A549 (cell line): Measurements from ENCODE around the gene NANS. TPM values are rescaled to one million over a fixed set of nuclear protein-coding genes. Genes with fewer than 3 reads are reported as not detected.

Experiments used
- ATAC-seq, 2 experiments: fragments of 200-7000 bp in 1 of 2; fragments of >200 bp in 1 of 2; cut with Nextera tagmentation in 1 of 2; cut with Tn5 transposase in 1 of 2; 3 replicates each; pipeline versions ENCODE4 v1.8.0 to v1.9.1; 2018 to 2020; ENCODE audit warnings: mild to moderate bottlenecking in 1 of 2, moderate library complexity in 1 of 2
- CTCF ChIA-PET: fragments of 300-600 bp; sonication (Branson Sonifier 250); formaldehyde crosslinking; extraction: SDS; loops from one replicate; lab custom pipeline; 2021; ENCODE audit warnings: antibody characterized with exemption, inconsistent platforms; lab: Yijun Ruan, JAX
- POLR2A ChIA-PET: fragments of 350-600 bp; formaldehyde crosslinking; extraction: SDS; loops from one replicate; lab custom pipeline; 2021; ENCODE audit warnings: antibody characterized with exemption, inconsistent platforms; lab: Yijun Ruan, JAX
- DNase-seq, 2 experiments: peaks; one replicate each; pipeline versions ENCODE4 v3.0.0 to v3.0.0-alpha.2; 2011 to 2016; ENCODE audit warnings: low read depth in 1 of 2, low spot score in 1 of 2
- FAIRE-seq: peaks from 2 replicates; lab custom pipeline; 2011; peaks lifted over from hg19 to GRCh38; lab: Jason Lieb, UNC
- H3K27ac ChIP-seq, 2 experiments: fragments of >200 bp; sonication (Bioruptor Twin); formaldehyde crosslinking; 3 replicates each; pipeline ENCODE4 v1.5.1; 2016 to 2017
- H3K4me1 ChIP-seq: fragments of >200 bp; sonication (Bioruptor Twin); formaldehyde crosslinking; 3 replicates; pipeline ENCODE4 v1.6.1; 2016
- H3K4me2 ChIP-seq: fragments of >200 bp; sonication (Bioruptor Twin); formaldehyde crosslinking; 3 replicates; pipeline ENCODE4 v1.6.1; 2016
- H3K4me3 ChIP-seq: fragments of >200 bp; sonication (Bioruptor Twin); formaldehyde crosslinking; 3 replicates; pipeline ENCODE4 v1.5.1; 2016
- H3K9me3 ChIP-seq: fragments of >200 bp; sonication (Bioruptor Twin); formaldehyde crosslinking; 3 replicates; pipeline ENCODE4 v1.6.1; 2016
- CBX2 ChIP-seq: fragments of 200-600 bp; sonication (generic); IDR thresholded peaks from 2 replicates; pipeline ENCODE4 v1.6.1; 2016; ENCODE audit warnings: low read depth, mild to moderate bottlenecking, borderline replicate concordance
- CHD2 ChIP-seq: fragments of 150-350 bp; IDR thresholded peaks from 2 replicates; pipeline ENCODE4 v1.6.1; 2014; ENCODE audit warnings: low read length; ENCODE audit not compliant: partially characterized antibody
- EP300 ChIP-seq, 2 experiments: fragments of >200 bp; sonication (Bioruptor Twin); formaldehyde crosslinking; IDR thresholded peaks; 2 replicates in 1 of 2; 3 replicates in 1 of 2; pipeline ENCODE4 v1.6.1; 2016 to 2017
- GATA3 ChIP-seq: IDR thresholded peaks from 2 replicates; pipeline ENCODE4 v1.6.1; 2012; ENCODE audit warnings: borderline replicate concordance
- HOXB13 ChIP-seq: fragments of 250-450 bp; sonication (Bioruptor Pico); IDR thresholded peaks from 2 replicates; pipeline ENCODE4 v1.5.0; 2020; ENCODE audit warnings: low read depth, mild to moderate bottlenecking, moderate library complexity
- JUN ChIP-seq, 2 experiments: fragments of >200 bp; sonication (Bioruptor Twin); formaldehyde crosslinking; IDR thresholded peaks; 2 replicates in 1 of 2; 3 replicates in 1 of 2; pipeline ENCODE4 v1.6.1; 2016 to 2017
- JUNB ChIP-seq: fragments of >200 bp; sonication (Bioruptor Twin); formaldehyde crosslinking; IDR thresholded peaks from 2 replicates; pipeline ENCODE4 v1.6.1; 2016
- MAZ ChIP-seq: fragments of 150-350 bp; IDR thresholded peaks from 2 replicates; pipeline ENCODE4 v1.6.1; 2014; ENCODE audit warnings: antibody characterized with exemption, low read depth, low read length, borderline replicate concordance
- NPAS2 ChIP-seq: fragments of 250-450 bp; sonication (Bioruptor Pico); IDR thresholded peaks from 2 replicates; pipeline ENCODE4 v1.8.0; 2022; ENCODE audit warnings: mild to moderate bottlenecking, moderate library complexity, borderline replicate concordance
- PHF8 ChIP-seq: fragments of 200-600 bp; sonication (generic); IDR thresholded peaks from 2 replicates; pipeline ENCODE4 v1.6.1; 2016; ENCODE audit warnings: low read depth, mild to moderate bottlenecking, antibody characterized with exemption, moderate library complexity, borderline replicate concordance
- POLR2AphosphoS2 ChIP-seq: conservative IDR thresholded peaks from 2 replicates; pipeline ENCODE4 v1.6.1; 2012; ENCODE audit warnings: low read length, improper control_type of control experiment, inconsistent platforms
- RARB ChIP-seq: fragments of 250-450 bp; sonication (Bioruptor Pico); IDR thresholded peaks from 2 replicates; pipeline ENCODE4 v1.8.0; 2021; ENCODE audit warnings: mild to moderate bottlenecking, moderate library complexity
- RCOR1 ChIP-seq: fragments of 150-350 bp; IDR thresholded peaks from 2 replicates; pipeline ENCODE4 v1.6.1; 2014; ENCODE audit warnings: antibody characterized with exemption, low read length, low read depth
- RFX5 ChIP-seq: fragments of 450-650 bp; IDR thresholded peaks from 2 replicates; pipeline ENCODE4 v1.7.1; 2014; ENCODE audit warnings: antibody characterized with exemption, mild to moderate bottlenecking, moderate library complexity
- SREBF2 ChIP-seq: fragments of 450-650 bp; IDR thresholded peaks from 2 replicates; pipeline ENCODE4 v1.6.1; 2014; ENCODE audit warnings: mild to moderate bottlenecking, moderate library complexity
- ZC3H11A ChIP-seq: fragments of 450-650 bp; IDR thresholded peaks from 2 replicates; pipeline ENCODE4 v1.6.1; 2014; ENCODE audit warnings: antibody characterized with exemption, mild to moderate bottlenecking
- whole genome bisulfite sequencing: methylation state at CpG from one replicate; pipeline ENCODE4 v1.1.6; 2017; ENCODE audit errors: missing lambda C conversion rate; 5-methylcytosine and 5-hydroxymethylcytosine counted together
- polyA plus RNA-seq, 4 experiments: library from polyadenylated mRNA; depleted of rRNA in 3 of 4; stranded (reverse); fragments of >200 nt; fragmentation: RNase III in 1 of 4; extraction: RNeasy Plus Mini Kit Qiagen cat#74134 plus additional on column Dnase treatment in 1 of 4; gene quantifications; 2 replicates in 3 of 4; 3 replicates in 1 of 4; pipeline ENCODE4 v1.2.3, GENCODE V29; 2011 to 2017
- TF ChIP-seq, protein P1 (sequence below): fragments of 150-350 bp; IDR thresholded peaks from 2 replicates; pipeline ENCODE4 v1.6.1; 2014; ENCODE audit warnings: low read depth, mild to moderate bottlenecking, low read length
- TF ChIP-seq, protein P2 (sequence below): IDR thresholded peaks from 2 replicates; pipeline ENCODE4 v1.6.1; 2012
- TF ChIP-seq, protein P3 (sequence below): fragments of 450-650 bp; IDR thresholded peaks from 2 replicates; pipeline ENCODE4 v1.6.1; 2014; ENCODE audit warnings: antibody characterized with exemption
- TF ChIP-seq, protein P4 (sequence below): fragments of >200 bp; sonication (Bioruptor Twin); formaldehyde crosslinking; IDR thresholded peaks from 3 replicates; pipeline ENCODE4 v1.5.1; 2016

Gene NANS
- polyA plus RNA-seq, 2 of the 4 experiments (the other 2 are of a cell fraction), result 56.8 to 70.2 TPM

DNA sequence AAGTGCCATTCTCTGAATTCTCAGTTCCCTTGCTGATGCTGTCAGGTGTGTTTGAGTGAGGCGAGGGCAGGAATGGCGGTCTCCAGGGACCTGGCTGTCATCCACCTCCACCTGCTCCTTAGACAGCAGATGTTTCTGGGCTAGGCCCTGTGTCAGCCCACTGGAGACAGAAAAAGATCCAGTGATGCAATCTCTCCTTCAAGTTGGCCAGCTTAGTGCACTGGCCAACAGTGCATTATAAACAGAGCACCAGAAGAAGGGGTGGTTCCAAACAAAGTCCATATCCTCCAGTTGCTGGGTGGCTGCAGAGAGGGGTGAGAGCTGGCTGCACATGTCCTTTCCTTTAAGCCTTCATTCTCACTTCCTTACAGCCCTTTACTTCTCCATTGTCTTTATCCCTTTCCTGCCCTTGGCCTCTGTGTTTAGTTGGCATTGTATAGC, 26.5 kb downstream of the NANS start:
- DNase-seq (no peak), FAIRE-seq (no peak), ATAC-seq (no peak)
- Histone ChIP-seq H3K27ac (peak overlapping the region in 1 of 2 experiments; percentile 32; a peak in 2 of 6 replicates), H3K4me2 (no peak overlapping the region), H3K4me3 (no peak overlapping the region), H3K9me3 (no peaks in the 10 kb centered on the region), H3K4me1 (peaks cover 18% of the 10 kb centered on the region)
- ChIA-PET POLR2A (no interaction called here), CTCF (interaction anchor here (2.8 kb wide), 1 partner anchor 9 kb away, joined by 15 read pairs; no protein-coding TSS in a partner anchor)
- TF ChIP-seq CHD2 (no peak), RARB (CRISPR knock-in tag) (no peak), EP300 (IDR thresholded peaks at IDR 0.05) (no peak), RCOR1 (no peak), GATA3 (no peak), POLR2AphosphoS2 (no peak), ZC3H11A (no peak), RFX5 (no peak), HOXB13 (CRISPR knock-in tag) (no peak), PHF8 (no peak)
- TF ChIP-seq, protein P1, sequence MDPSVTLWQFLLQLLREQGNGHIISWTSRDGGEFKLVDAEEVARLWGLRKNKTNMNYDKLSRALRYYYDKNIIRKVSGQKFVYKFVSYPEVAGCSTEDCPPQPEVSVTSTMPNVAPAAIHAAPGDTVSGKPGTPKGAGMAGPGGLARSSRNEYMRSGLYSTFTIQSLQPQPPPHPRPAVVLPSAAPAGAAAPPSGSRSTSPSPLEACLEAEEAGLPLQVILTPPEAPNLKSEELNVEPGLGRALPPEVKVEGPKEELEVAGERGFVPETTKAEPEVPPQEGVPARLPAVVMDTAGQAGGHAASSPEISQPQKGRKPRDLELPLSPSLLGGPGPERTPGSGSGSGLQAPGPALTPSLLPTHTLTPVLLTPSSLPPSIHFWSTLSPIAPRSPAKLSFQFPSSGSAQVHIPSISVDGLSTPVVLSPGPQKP, result no peak
- TF ChIP-seq, protein P2, sequence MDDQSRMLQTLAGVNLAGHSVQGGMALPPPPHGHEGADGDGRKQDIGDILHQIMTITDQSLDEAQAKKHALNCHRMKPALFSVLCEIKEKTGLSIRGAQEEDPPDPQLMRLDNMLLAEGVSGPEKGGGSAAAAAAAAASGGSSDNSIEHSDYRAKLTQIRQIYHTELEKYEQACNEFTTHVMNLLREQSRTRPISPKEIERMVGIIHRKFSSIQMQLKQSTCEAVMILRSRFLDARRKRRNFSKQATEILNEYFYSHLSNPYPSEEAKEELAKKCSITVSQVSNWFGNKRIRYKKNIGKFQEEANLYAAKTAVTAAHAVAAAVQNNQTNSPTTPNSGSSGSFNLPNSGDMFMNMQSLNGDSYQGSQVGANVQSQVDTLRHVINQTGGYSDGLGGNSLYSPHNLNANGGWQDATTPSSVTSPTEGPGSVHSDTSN, result no peak
- TF ChIP-seq, all 56 proteins: peak for 0
- 100% methylated on average over 2 of the region's 2 CpGs for WGBS

DNA sequence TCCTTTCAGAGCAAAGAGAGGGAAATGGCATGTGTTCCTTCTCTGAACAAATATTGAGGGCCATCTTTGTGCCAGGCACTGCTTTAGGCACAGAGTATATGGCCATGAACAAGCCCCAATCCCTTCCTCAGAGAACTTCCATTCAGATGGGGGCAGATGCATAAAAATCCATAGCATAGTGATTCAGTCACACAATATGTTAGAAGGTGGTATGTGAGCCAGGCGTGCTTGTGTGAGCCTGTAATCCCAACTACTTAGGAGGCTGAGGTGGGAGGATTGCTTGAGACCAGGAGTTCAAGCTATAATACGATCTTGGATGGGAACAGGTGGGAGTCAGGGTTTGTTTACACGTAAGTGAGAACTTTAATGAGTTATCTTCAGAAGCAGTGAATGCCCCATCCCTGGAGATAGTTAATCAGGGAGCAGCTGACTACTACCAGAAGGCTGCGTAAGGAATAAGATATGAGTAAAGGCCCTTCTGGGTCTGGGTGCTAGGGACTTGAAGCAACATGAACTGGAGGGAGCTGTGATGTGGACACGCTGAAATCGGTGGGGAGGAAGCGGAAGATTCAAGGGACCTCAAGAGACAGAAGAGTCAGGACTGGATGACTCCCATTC, 27.1 kb downstream of the NANS start:
- Histone ChIP-seq H3K4me3 (no peak overlapping the region), H3K4me1 (peaks cover 18% of the 10 kb centered on the region), H3K9me3 (no peaks in the 10 kb centered on the region), H3K4me2 (no peak overlapping the region), H3K27ac (no peak overlapping the region)
- TF ChIP-seq GATA3 (no peak), JUNB (no peak), CBX2 (no peak), JUN (IDR thresholded peaks at IDR 0.05) (no peak), CHD2 (no peak), MAZ (no peak), NPAS2 (CRISPR knock-in tag) (no peak), SREBF2 (no peak)
- TF ChIP-seq, protein P3, sequence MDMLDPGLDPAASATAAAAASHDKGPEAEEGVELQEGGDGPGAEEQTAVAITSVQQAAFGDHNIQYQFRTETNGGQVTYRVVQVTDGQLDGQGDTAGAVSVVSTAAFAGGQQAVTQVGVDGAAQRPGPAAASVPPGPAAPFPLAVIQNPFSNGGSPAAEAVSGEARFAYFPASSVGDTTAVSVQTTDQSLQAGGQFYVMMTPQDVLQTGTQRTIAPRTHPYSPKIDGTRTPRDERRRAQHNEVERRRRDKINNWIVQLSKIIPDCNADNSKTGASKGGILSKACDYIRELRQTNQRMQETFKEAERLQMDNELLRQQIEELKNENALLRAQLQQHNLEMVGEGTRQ, result no peak
- TF ChIP-seq, protein P4, sequence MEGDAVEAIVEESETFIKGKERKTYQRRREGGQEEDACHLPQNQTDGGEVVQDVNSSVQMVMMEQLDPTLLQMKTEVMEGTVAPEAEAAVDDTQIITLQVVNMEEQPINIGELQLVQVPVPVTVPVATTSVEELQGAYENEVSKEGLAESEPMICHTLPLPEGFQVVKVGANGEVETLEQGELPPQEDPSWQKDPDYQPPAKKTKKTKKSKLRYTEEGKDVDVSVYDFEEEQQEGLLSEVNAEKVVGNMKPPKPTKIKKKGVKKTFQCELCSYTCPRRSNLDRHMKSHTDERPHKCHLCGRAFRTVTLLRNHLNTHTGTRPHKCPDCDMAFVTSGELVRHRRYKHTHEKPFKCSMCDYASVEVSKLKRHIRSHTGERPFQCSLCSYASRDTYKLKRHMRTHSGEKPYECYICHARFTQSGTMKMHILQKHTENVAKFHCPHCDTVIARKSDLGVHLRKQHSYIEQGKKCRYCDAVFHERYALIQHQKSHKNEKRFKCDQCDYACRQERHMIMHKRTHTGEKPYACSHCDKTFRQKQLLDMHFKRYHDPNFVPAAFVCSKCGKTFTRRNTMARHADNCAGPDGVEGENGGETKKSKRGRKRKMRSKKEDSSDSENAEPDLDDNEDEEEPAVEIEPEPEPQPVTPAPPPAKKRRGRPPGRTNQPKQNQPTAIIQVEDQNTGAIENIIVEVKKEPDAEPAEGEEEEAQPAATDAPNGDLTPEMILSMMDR, result no peak
- ATAC-seq (no peak), DNase-seq (no peak), FAIRE-seq (no peak)
- 92% methylated on average over 7 of the region's 7 CpGs for WGBS
- ChIA-PET POLR2A (interaction anchor here (1.5 kb wide), 2 partner anchors 27 to 172 kb away, joined by 4 read pairs; partner anchors contain the start of genes NANS and TBC1D2), CTCF (interaction anchor here (1.2 to 2.8 kb wide), 4 partner anchors 9 to 180 kb away, joined by 3 to 15 read pairs (median 6); no protein-coding TSS in a partner anchor)
